ENCODE measurements around the gene RUNX2. TPM values are rescaled to one million over a fixed set of nuclear protein-coding genes. Genes with fewer than 3 reads are reported as not detected.

Gene RUNX2
- total and polyA plus RNA-seq, 2 of the 8 experiments (the other 6 are each of a cell fraction or from before 2014, with no cell fraction given): 0.26 to 1.2 TPM

- TF ChIP-seq TAF7 (optimal IDR thresholded peaks at IDR 0.05; ENCODE audit: borderline replicate concordance, low read depth, low read length): no peak
Observed at GRCh38 chr6:45624228-45624627, 296.1 kb downstream of the RUNX2 start (continued).

Data from H1 (cell line).